Activated B cell treated with CpG ODN at 0.5 μM for 24 hours (primary cell): ENCODE results near the gene CLDN19. TPM values are rescaled to one million over a fixed set of nuclear protein-coding genes. Genes with fewer than 3 reads are reported as not detected.

Experiments
- ATAC-seq: fragments of 200-7000 bp; cut with Tn5 transposase; one replicate; pipeline ENCODE4 v1.10.0; 2021; ENCODE audit warnings: low read depth, mild to moderate bottlenecking, moderate library complexity
- CTCF ChIA-PET: fragments of 350-600 bp; sonication (Branson Sonifier 250); formaldehyde crosslinking; loops from one replicate; lab custom pipeline; 2021; ENCODE audit warnings: antibody characterized with exemption; lab: Charles Lee
- POLR2A ChIA-PET: fragments of 350-600 bp; sonication (Branson Sonifier 250); formaldehyde crosslinking; loops from one replicate; lab custom pipeline; 2021; ENCODE audit warnings: antibody characterized with exemption; lab: Charles Lee
- DNase-seq: peaks from one replicate; pipeline ENCODE4 v3.0.0; 2022
- H3K27ac Mint-ChIP-seq: one replicate; pipeline ENCODE4 v1.8.0; 2020; ENCODE audit warnings: mixed read lengths
- H3K27me3 Mint-ChIP-seq: one replicate; pipeline ENCODE4 v1.8.0; 2021; ENCODE audit warnings: mixed read lengths
- H3K36me3 Mint-ChIP-seq: one replicate; pipeline ENCODE4 v1.8.0; 2021; ENCODE audit warnings: low read depth, mixed read lengths
- H3K4me1 Mint-ChIP-seq: one replicate; pipeline ENCODE4 v1.8.0; 2021; ENCODE audit warnings: mixed read lengths
- H3K4me3 Mint-ChIP-seq: one replicate; pipeline ENCODE4 v1.8.0; 2020; ENCODE audit warnings: mild to moderate bottlenecking, mixed read lengths
- H3K9me3 Mint-ChIP-seq: one replicate; pipeline ENCODE4 v1.8.0; 2020; ENCODE audit warnings: mixed read lengths
- CTCF ChIP-seq: fragments of 200-600 bp; IDR thresholded peaks from one replicate; pipeline ENCODE4 v1.8.0; 2022; ENCODE audit warnings: antibody characterized with exemption, mild to moderate bottlenecking
- intact Hi-C: fragments of 100-400 bp; cut with micrococcal nuclease; formaldehyde crosslinking; loops from one replicate; pipeline ENCODE4 v1.15.1; 2024
- total RNA-seq: library from RNA; stranded (reverse); gene quantifications from 2 replicates; pipeline ENCODE4 v1.2.3, GENCODE V29; 2022

CLDN19 gene
- total RNA-seq, 1 donor from 2014 or later: not detected

- Mint-ChIP-seq H3K4me1 (peaks cover 8% of the 10 kb centered on the region), H3K4me3 (no peak overlapping the region), H3K27me3 (no peaks in the 10 kb centered on the region), H3K36me3 (peaks cover 80% of the 10 kb centered on the region), H3K9me3 (no peaks in the 10 kb centered on the region), H3K27ac (no peak overlapping the region)
- CTCF ChIA-PET: interaction anchor here (0.9 to 3.7 kb wide), 7 partner anchors 8 to 300 kb away, joined by 3 to 52 read pairs (median 6); partner anchors contain the start of genes C1orf50 and P3H1
- POLR2A ChIA-PET: interaction anchor here (1.4 kb wide), 1 partner anchor 10 kb away, joined by 3 read pairs; the partner anchor contains the start of genes C1orf50 and P3H1
- ATAC-seq (no peak), DNase-seq (no peak)
- TF ChIP-seq CTCF: no peak
- intact Hi-C loops: loop anchor here (5.0 kb wide), 1 partner anchor 451 kb away; no protein-coding TSS in a partner anchor
Measured at GRCh38 chr1:42776502-42776901, 36.5 kb upstream of the CLDN19 start.

DNA sequence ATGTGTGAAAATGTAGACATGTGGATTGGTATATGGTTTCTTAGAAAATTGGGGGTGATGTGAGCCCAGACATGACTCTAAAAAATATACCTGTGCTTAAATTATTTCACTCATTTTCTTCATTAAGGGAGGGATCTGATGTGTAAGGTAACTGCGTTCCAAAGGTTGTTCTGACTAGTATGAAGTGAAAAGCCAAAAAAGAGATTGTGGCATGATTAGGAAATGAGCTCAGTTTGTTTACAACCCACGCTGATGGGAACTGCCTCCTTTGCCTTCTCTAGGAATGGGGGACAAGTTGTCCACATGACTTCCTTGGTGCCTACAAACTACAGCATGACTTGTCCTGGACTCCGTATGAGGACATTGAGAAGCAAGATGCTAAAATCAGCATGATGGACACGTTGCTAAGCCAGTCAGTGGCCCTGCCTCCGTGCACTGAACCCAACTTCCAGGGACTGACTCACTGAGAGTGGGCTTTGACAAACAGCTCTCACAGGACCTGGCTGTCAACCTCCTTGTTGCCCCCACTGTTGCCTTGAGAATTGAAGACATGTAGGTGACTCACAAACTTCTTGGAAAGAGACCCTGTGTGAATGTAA is 35.0 kb upstream of the CLDN19 start:
- no peak for DNase-seq
- intact Hi-C loops: loop anchor here (5.0 kb wide), 1 partner anchor 452 kb away; no protein-coding TSS in a partner anchor

GRCh38 chr1:42773420-42773819 is 33.4 kb upstream of the CLDN19 start:
- DNase-seq: no peak
- Mint-ChIP-seq H3K27me3 (no peaks in the 10 kb centered on the region), H3K4me1 (peaks cover 22% of the 10 kb centered on the region), H3K36me3 (peaks cover 67% of the 10 kb centered on the region), H3K9me3 (no peaks in the 10 kb centered on the region), H3K4me3 (no peak overlapping the region), H3K27ac (no peak overlapping the region)
- no peak for ATAC-seq
- intact Hi-C loops: no loop called here
- no peak for TF ChIP-seq CTCF
- ChIA-PET CTCF (interaction anchor here (1.3 to 1.8 kb wide), 2 partner anchors 139 to 301 kb away, joined by 3 to 6 read pairs; no protein-coding TSS in a partner anchor), POLR2A (no interaction called here)

More for the DNA sequence above, 35.0 kb upstream of the CLDN19 start:
- no peak for TF ChIP-seq CTCF
- peaks cover 73% of the 10 kb centered on the region for H3K36me3 Mint-ChIP-seq
- H3K27me3 Mint-ChIP-seq: no peaks in the 10 kb centered on the region
- ATAC-seq: no peak
- CTCF ChIA-PET: interaction anchor here (1.3 to 1.8 kb wide), 2 partner anchors 138 to 299 kb away, joined by 3 to 6 read pairs; no protein-coding TSS in a partner anchor
- no peak overlapping the region for H3K27ac Mint-ChIP-seq
- no peak overlapping the region for H3K4me3 Mint-ChIP-seq
- H3K4me1 Mint-ChIP-seq: peaks cover 13% of the 10 kb centered on the region
- no peaks in the 10 kb centered on the region for H3K9me3 Mint-ChIP-seq
- POLR2A ChIA-PET: no interaction called here

GRCh38 chr1:42769811-42770210 is 29.8 kb upstream of the CLDN19 start:
- DNase-seq (no peak), ATAC-seq (no peak)
- CTCF ChIA-PET: no interaction called here
- H3K4me1 Mint-ChIP-seq: peaks cover 33% of the 10 kb centered on the region
- no peak overlapping the region for H3K4me3 Mint-ChIP-seq
- H3K9me3 Mint-ChIP-seq: no peaks in the 10 kb centered on the region
- no peak overlapping the region for H3K27ac Mint-ChIP-seq
- H3K36me3 Mint-ChIP-seq: peaks cover 38% of the 10 kb centered on the region
- H3K27me3 Mint-ChIP-seq: no peaks in the 10 kb centered on the region
- intact Hi-C loops: loop anchor here (5.0 kb wide), 2 partner anchors 113 to 877 kb away; partner anchors contain the start of gene PPIH
- POLR2A ChIA-PET: interaction anchor here (0.9 kb wide), 1 partner anchor 189 kb away, joined by 3 read pairs; the partner anchor contains the start of gene SLC2A1
- TF ChIP-seq CTCF: no peak

DNA sequence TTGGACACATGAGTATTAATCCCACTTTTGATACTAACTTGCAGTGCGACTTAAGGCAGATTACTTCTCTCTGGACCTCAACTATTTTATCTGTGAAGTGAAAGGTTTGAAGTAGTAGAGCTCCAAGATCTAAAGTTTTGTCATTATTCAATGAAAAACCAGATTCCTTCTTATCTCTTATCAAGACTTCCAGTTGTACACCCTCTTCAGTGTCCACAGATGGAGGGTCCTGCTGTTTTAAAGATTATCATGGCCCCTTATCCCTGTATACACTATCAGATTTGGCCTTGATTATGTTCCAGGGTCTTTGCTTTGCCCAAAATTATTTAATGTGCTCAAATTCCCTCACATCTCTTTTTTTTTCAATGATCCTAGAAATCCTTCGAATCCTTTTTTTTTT is 28.1 kb upstream of the CLDN19 start:
- no peak overlapping the region for H3K4me3 Mint-ChIP-seq
- peak overlapping the region; percentile 93 for H3K27ac Mint-ChIP-seq

More for the DNA sequence above, 28.1 kb upstream of the CLDN19 start:
- Mint-ChIP-seq H3K9me3 (no peaks in the 10 kb centered on the region), H3K27me3 (no peaks in the 10 kb centered on the region), H3K36me3 (peaks cover 22% of the 10 kb centered on the region), H3K4me1 (peaks cover 33% of the 10 kb centered on the region)
- intact Hi-C loops: loop anchor here (5.0 kb wide), 2 partner anchors 111 to 879 kb away; partner anchors contain the start of gene PPIH
- no peak for DNase-seq
- no peak for TF ChIP-seq CTCF
- ChIA-PET CTCF (interaction anchor here (1.8 kb wide), 1 partner anchor 9 kb away, joined by 6 read pairs; no protein-coding TSS in a partner anchor), POLR2A (interaction anchor here (0.6 to 3.1 kb wide), 4 partner anchors 48 to 580 kb away, joined by 3 to 32 read pairs (median 7); partner anchors contain the start of genes ERMAP and SVBP)
- ATAC-seq: no peak
